Esophagus squamous epithelium (tissue), 4 donors: ENCODE data around the gene HECW1.

ENCODE experiments used
- CTCF ChIP-seq, 6 experiments: fragments of 450-650 bp in 4 of 6; fragments of 200-600 bp in 2 of 6; sonication (generic) in 2 of 6; IDR thresholded peaks; one replicate each; pipeline ENCODE4 v1.5.1; 2016 to 2019; ENCODE audit warnings: antibody characterized with exemption in 6 of 6, mild to moderate bottlenecking in 4 of 6, moderate library complexity in 4 of 6
- POLR2A ChIP-seq, 4 donors: fragments of 450-650 bp; IDR thresholded peaks; one replicate each; pipeline ENCODE4 v1.6.1; 2017; ENCODE audit warnings: antibody characterized with exemption in 4 of 4, mild to moderate bottlenecking in 4 of 4, moderate library complexity in 3 of 4

- TF ChIP-seq CTCF (IDR thresholded peaks at IDR 0.05): no peak
- TF ChIP-seq POLR2A (IDR thresholded peaks at IDR 0.05): no peak
These were observed 343.8 kb downstream of the HECW1 start for GRCh38 chr7:43456200-43456599.
